Stomach (tissue), 4 donors: Measurements from ENCODE around the gene NXPH2.

Experiments used
- CTCF ChIP-seq, 7 experiments: fragments of 450-650 bp in 4 of 7; fragments of 200-600 bp in 3 of 7; sonication (generic) in 3 of 7; IDR thresholded peaks; one replicate each; pipeline ENCODE4 v1.5.1; 2016 to 2019; ENCODE audit warnings: antibody characterized with exemption in 7 of 7, control low read depth in 2 of 7, mild to moderate bottlenecking in 1 of 7
- POLR2AphosphoS5 ChIP-seq, 3 donors: sonication (generic); formaldehyde crosslinking; IDR thresholded peaks; one replicate each; pipeline ENCODE4 v1.6.1; 2016; ENCODE audit warnings: antibody characterized with exemption in 3 of 3

GRCh38 chr2:138777996-138778395, 2.2 kb downstream of the NXPH2 start:
- no peak for TF ChIP-seq POLR2AphosphoS5 (IDR thresholded peaks at IDR 0.05)
- no peak for TF ChIP-seq CTCF (IDR thresholded peaks at IDR 0.05)
